Retinal pigment epithelial cell (primary cell): ENCODE results near the gene PLEKHA5.

ENCODE experiments used
- DNase-seq: peaks from one replicate; pipeline ENCODE4 v3.0.0-alpha.2; 2010; ENCODE audit warnings: low read depth
- H3K4me3 ChIP-seq: 2 replicates; pipeline ENCODE4 v1.5.1; 2011; ENCODE audit warnings: mild to moderate bottlenecking, low read length, control low read depth, moderate library complexity
- CTCF ChIP-seq: conservative IDR thresholded peaks from 2 replicates; pipeline ENCODE4 v1.5.1; 2011; ENCODE audit warnings: low read depth, low read length, control low read depth, inconsistent platforms

The PLEKHA5 gene

GRCh38 chr12:19191089-19191488, 61.6 kb downstream of the PLEKHA5 start:
- peak; percentile 93 for DNase-seq
- TF ChIP-seq CTCF, result no peak
- H3K4me3 ChIP-seq, result no peak overlapping the region

GRCh38 chr12:19191563-19191962, 62.0 kb downstream of the PLEKHA5 start:
- no peak overlapping the region for H3K4me3 ChIP-seq
- TF ChIP-seq CTCF, result no peak
- DNase-seq, result peak; percentile 93

- no peak for DNase-seq
- TF ChIP-seq CTCF, result no peak
Observed at GRCh38 chr12:19192710-19193109, 63.2 kb downstream of the PLEKHA5 start.

GRCh38 chr12:19194963-19195362, 65.4 kb downstream of the PLEKHA5 start:
- H3K4me3 ChIP-seq, result no peak overlapping the region
- no peak for TF ChIP-seq CTCF
- DNase-seq, result no peak

More at GRCh38 chr12:19192710-19193109, 63.2 kb downstream of the PLEKHA5 start:
- H3K4me3 ChIP-seq, result no peak overlapping the region

- no peak for DNase-seq
- no peak overlapping the region for H3K4me3 ChIP-seq
Observed at GRCh38 chr12:19196959-19197630, 67.6 kb downstream of the PLEKHA5 start.

GRCh38 chr12:19198272-19198671, 68.7 kb downstream of the PLEKHA5 start:
- no peak for TF ChIP-seq CTCF
- no peak overlapping the region for H3K4me3 ChIP-seq
- no peak for DNase-seq

More at GRCh38 chr12:19196959-19197630, 67.6 kb downstream of the PLEKHA5 start:
- TF ChIP-seq CTCF, result no peak

- no peak for TF ChIP-seq CTCF
- DNase-seq, result no peak
- H3K4me3 ChIP-seq, result no peak overlapping the region
Observed at GRCh38 chr12:19199332-19199731, 69.8 kb downstream of the PLEKHA5 start.
